ENCODE results near the gene ELN. TPM values are rescaled to one million over a fixed set of nuclear protein-coding genes. Genes with fewer than 3 reads are reported as not detected.
A peak's percentile ranks its signal among the peaks of the same experiment; 100 is the strongest.

Gene ELN
- total RNA-seq, 1 experiment from 2014 or later: 0.37 TPM

DNA sequence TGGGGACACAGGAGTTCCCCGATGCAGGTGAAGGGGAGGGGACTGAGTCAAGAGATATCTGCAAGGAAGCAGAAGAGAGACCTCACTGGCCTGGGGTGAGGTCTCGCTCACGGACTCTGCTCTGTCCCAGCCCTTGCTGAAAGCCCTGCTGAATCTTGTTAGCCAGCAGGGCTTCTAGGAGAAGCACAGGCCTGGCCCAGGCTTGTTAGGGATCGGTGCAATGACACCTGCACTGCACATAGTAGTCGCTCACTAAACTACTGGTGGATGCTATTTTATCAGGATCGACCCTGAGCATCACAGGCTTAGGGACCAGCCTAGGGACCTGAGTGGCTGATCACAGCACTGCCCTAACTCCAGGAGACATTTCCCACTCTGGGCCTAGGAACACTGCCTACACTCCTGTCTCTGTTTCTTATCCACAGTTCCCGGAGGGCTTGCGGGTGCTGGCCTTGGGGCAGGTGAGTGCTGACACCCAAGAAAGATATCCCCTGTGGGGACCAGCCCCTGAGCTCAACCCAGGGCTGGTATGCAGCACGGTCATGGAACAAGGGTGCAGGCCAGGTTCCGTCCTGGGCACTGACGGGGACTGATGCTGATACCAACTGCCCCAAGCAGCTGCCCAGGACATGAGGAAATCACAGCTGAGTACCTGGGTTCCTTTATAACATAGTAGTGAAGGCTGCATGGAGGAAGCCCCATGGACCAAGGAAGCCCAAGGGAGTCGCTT lies 13.0 kb downstream of the ELN start:
- H3K4me1 Mint-ChIP-seq: peaks cover 30 to 43% of the 10 kb centered on the region in 2 experiments
- Histone ChIP-seq H3K4me2 (ENCODE audit: insufficient read depth, insufficient read length, low read length) (no peak overlapping the region), H3K9me3 (ENCODE audit: control insufficient read depth, low read depth, low read length) (no peaks in the 10 kb centered on the region), H3K27ac (ENCODE audit: insufficient read length, low read depth, low read length) (no peak overlapping the region), H2BK15ac (ENCODE audit: low read depth, low read length) (no peak overlapping the region), H2BK20ac (ENCODE audit: low read depth, low read length, poor library complexity, severe bottlenecking) (no peak overlapping the region), H4K5ac (ENCODE audit: insufficient read length, low read depth, low read length) (no peak overlapping the region), H3K18ac (ENCODE audit: insufficient read length, low read depth, low read length) (no peak overlapping the region), H4K8ac (replicated peaks; ENCODE audit: insufficient read length, low read depth, low read length) (no peak overlapping the region), H3K79me1 (ENCODE audit: insufficient read depth, low read depth, low read length, poor library complexity, severe bottlenecking) (no peaks in the 10 kb centered on the region), H4K91ac (ENCODE audit: insufficient read length, low read depth, low read length) (no peak overlapping the region), H3K23ac (ENCODE audit: insufficient read length, low read depth, low read length) (no peak overlapping the region), H2AFZ (ENCODE audit: low read length) (no peak overlapping the region), H2BK5ac (ENCODE audit: insufficient read length, low read length) (no peak overlapping the region), H3K4me1 (ENCODE audit: insufficient read depth, low read length) (no peaks in the 10 kb centered on the region; the same call in 1 of the 2 replicates), H2BK120ac (ENCODE audit: low read depth, low read length, poor library complexity, severe bottlenecking) (no peak overlapping the region), H3K27me3 (ENCODE audit: insufficient read depth, low read length) (no peaks in the 10 kb centered on the region), H3K4ac (ENCODE audit: low read depth, low read length) (no peak overlapping the region), H3K56ac (ENCODE audit: insufficient read length, low read depth, low read length) (no peak overlapping the region), H2AK5ac (ENCODE audit: insufficient read length, low read length) (no peak overlapping the region), H3K9ac (ENCODE audit: extremely low read depth, insufficient read length, low read length) (no peak overlapping the region), H4K20me1 (ENCODE audit: control insufficient read depth, insufficient read depth, insufficient read length) (no peaks in the 10 kb centered on the region), H3K14ac (ENCODE audit: insufficient read depth, low read length) (no peak overlapping the region; the same call in 1 of the 2 replicates), H3T11ph (ENCODE audit: low read length) (no peak overlapping the region), H3K23me2 (ENCODE audit: insufficient read length, low read depth, low read length, poor library complexity, severe bottlenecking) (no peaks in the 10 kb centered on the region), H3K79me2 (ENCODE audit: insufficient read depth, low read length) (no peaks in the 10 kb centered on the region), H2BK12ac (ENCODE audit: insufficient read length, low read depth, low read length) (no peak overlapping the region)
- peak overlapping the region in 1 of 3 experiments; percentile 9; a peak in 1 of 7 replicates for H3K27ac Mint-ChIP-seq
- no peaks in the 10 kb centered on the region for H3K9me3 Mint-ChIP-seq
- whole genome bisulfite sequencing (ENCODE audit: extremely low coverage, insufficient read length, low lambda C conversion rate): no CpG with 5 or more reads among the region's 12 CpGs
- H3K36me3 Mint-ChIP-seq (ENCODE audit: insufficient read depth in 1 of 3, low read depth in 3 of 3): no peaks in the 10 kb centered on the region
- TF ChIP-seq, protein P1, sequence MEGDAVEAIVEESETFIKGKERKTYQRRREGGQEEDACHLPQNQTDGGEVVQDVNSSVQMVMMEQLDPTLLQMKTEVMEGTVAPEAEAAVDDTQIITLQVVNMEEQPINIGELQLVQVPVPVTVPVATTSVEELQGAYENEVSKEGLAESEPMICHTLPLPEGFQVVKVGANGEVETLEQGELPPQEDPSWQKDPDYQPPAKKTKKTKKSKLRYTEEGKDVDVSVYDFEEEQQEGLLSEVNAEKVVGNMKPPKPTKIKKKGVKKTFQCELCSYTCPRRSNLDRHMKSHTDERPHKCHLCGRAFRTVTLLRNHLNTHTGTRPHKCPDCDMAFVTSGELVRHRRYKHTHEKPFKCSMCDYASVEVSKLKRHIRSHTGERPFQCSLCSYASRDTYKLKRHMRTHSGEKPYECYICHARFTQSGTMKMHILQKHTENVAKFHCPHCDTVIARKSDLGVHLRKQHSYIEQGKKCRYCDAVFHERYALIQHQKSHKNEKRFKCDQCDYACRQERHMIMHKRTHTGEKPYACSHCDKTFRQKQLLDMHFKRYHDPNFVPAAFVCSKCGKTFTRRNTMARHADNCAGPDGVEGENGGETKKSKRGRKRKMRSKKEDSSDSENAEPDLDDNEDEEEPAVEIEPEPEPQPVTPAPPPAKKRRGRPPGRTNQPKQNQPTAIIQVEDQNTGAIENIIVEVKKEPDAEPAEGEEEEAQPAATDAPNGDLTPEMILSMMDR (conservative IDR thresholded peaks at IDR 0.05): no peak
- peaks cover 1% of the 10 kb centered on the region; the same call in 1 of the 2 replicates for H3K27me3 Mint-ChIP-seq (ENCODE audit: low read depth)
- no peak overlapping the region; a peak in 1 of 5 replicates for H3K4me3 Mint-ChIP-seq
- DNase-seq: no peak
